ENCODE measurements around the gene DNAJA4. TPM values are rescaled to one million over a fixed set of nuclear protein-coding genes. Genes with fewer than 3 reads are reported as not detected.

The DNAJA4 gene
- total and polyA plus RNA-seq, 2 of the 13 experiments (the other 11 are each of a cell fraction or from before 2014, with no cell fraction given) = not detected

GRCh38 chr15:78251136-78251535 lies 13.2 kb upstream of the DNAJA4 start (continued):
- TF ChIP-seq U2AF2 (IDR thresholded peaks at IDR 0.05; ENCODE audit: low read depth, low read length) (no peak), ZBTB7B (CRISPR knock-in tag; IDR thresholded peaks at IDR 0.05) (no peak)

- 0% methylated on average over 1 of the region's 1 CpG for WGBS (ENCODE audit: low lambda C conversion rate)
- CTCF ChIA-PET (ENCODE audit: low intra/inter-chr PET ratio, low total read pairs) = no interaction called here
- H3K79me2 ChIP-seq (ENCODE audit: insufficient read depth, low read length) = no peaks in the 10 kb centered on the region
- H3K36me3 ChIP-seq (replicated peaks in 1 of 2; ENCODE audit: control insufficient read depth in 1 of 2, insufficient read depth in 2 of 2, low read length in 2 of 2) = no peaks in the 10 kb centered on the region
- H3K4me1 ChIP-seq (ENCODE audit: insufficient read depth, low read length) = no peaks in the 10 kb centered on the region
- no peak overlapping the region for H3K27ac ChIP-seq (ENCODE audit: extremely low read length, insufficient read depth, low read length)
- no peak overlapping the region for H3K4me2 ChIP-seq (ENCODE audit: low read depth, low read length)
- peaks cover 0 to 13% of the 10 kb centered on the region in 2 experiments; a peak in 1 of 5 replicates for H3K27me3 ChIP-seq (ENCODE audit: control insufficient read depth in 1 of 2, insufficient read depth in 2 of 2, low read length in 2 of 2)
- no peaks in the 10 kb centered on the region for H3K9me3 ChIP-seq (ENCODE audit: low read length)
- POLR2A ChIA-PET = no interaction called here
- ATAC-seq = no peak
- no peak overlapping the region for H2AFZ ChIP-seq (ENCODE audit: low read length)
- intact Hi-C loops (cut with micrococcal nuclease; ENCODE audit: unreplicated experiment) = no loop called here
- no peak for FAIRE-seq
- no peak overlapping the region for H3K9ac ChIP-seq (ENCODE audit: insufficient read depth, low read depth, low read length)
- no TSS peak for BruUV-seq (replicated peaks)
- in situ Hi-C loops (cut with HindIII; ENCODE audit: extremely low pct_ligation_motif_present, low pct_unique_long_range_greater_than_20kb) = no loop called here
- DNase-seq (ENCODE audit: low spot score) = no peak
- H4K20me1 ChIP-seq (ENCODE audit: insufficient read depth, low read length) = no peaks in the 10 kb centered on the region
- no peak overlapping the region for H3K4me3 ChIP-seq (replicated peaks in 1 of 3; ENCODE audit: insufficient read depth in 1 of 3, low read depth in 2 of 3, low read length in 3 of 3)
- TF ChIP-seq ZNF670 (CRISPR knock-in tag; IDR thresholded peaks at IDR 0.05; ENCODE audit: borderline replicate concordance) = no peak
- TF ChIP-seq TCF7 (IDR thresholded peaks at IDR 0.05; ENCODE audit: low read depth) = no peak
- TF ChIP-seq JDP2 (CRISPR knock-in tag; IDR thresholded peaks at IDR 0.05; ENCODE audit: borderline replicate concordance) = no peak
- no peak for TF ChIP-seq SNAPC4 (CRISPR knock-in tag; IDR thresholded peaks at IDR 0.05)
- no peak for TF ChIP-seq CERS6 (CRISPR knock-in tag; IDR thresholded peaks at IDR 0.05)
- TF ChIP-seq ZNF354B (CRISPR knock-in tag; IDR thresholded peaks at IDR 0.05) = no peak
- TF ChIP-seq, protein P1, sequence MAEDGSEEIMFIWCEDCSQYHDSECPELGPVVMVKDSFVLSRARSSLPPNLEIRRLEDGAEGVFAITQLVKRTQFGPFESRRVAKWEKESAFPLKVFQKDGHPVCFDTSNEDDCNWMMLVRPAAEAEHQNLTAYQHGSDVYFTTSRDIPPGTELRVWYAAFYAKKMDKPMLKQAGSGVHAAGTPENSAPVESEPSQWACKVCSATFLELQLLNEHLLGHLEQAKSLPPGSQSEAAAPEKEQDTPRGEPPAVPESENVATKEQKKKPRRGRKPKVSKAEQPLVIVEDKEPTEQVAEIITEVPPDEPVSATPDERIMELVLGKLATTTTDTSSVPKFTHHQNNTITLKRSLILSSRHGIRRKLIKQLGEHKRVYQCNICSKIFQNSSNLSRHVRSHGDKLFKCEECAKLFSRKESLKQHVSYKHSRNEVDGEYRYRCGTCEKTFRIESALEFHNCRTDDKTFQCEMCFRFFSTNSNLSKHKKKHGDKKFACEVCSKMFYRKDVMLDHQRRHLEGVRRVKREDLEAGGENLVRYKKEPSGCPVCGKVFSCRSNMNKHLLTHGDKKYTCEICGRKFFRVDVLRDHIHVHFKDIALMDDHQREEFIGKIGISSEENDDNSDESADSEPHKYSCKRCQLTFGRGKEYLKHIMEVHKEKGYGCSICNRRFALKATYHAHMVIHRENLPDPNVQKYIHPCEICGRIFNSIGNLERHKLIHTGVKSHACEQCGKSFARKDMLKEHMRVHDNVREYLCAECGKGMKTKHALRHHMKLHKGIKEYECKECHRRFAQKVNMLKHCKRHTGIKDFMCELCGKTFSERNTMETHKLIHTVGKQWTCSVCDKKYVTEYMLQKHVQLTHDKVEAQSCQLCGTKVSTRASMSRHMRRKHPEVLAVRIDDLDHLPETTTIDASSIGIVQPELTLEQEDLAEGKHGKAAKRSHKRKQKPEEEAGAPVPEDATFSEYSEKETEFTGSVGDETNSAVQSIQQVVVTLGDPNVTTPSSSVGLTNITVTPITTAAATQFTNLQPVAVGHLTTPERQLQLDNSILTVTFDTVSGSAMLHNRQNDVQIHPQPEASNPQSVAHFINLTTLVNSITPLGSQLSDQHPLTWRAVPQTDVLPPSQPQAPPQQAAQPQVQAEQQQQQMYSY (CRISPR knock-in tag; IDR thresholded peaks at IDR 0.05) = no peak
- TF ChIP-seq CCAR2 (optimal IDR thresholded peaks at IDR 0.05; ENCODE audit: low read depth, low read length) = no peak
- no peak for TF ChIP-seq ZNF644 (CRISPR knock-in tag; IDR thresholded peaks at IDR 0.05; ENCODE audit: low read depth)
- no peak for TF ChIP-seq CBX2 (IDR thresholded peaks at IDR 0.05; ENCODE audit: low read depth, low read length)
- TF ChIP-seq CBX2 (CRISPR knock-in tag; IDR thresholded peaks at IDR 0.05; ENCODE audit: low read depth) = no peak
- TF ChIP-seq MAF1 (CRISPR knock-in tag; IDR thresholded peaks at IDR 0.05; ENCODE audit: borderline replicate concordance) = no peak
- TF ChIP-seq ZMAT3 (CRISPR knock-in tag; conservative IDR thresholded peaks at IDR 0.05) = no peak
Observed at GRCh38 chr15:78255421-78256043, 8.8 kb upstream of the DNAJA4 start.

Data from HepG2 (cell line).